ENCODE data around the gene BMP8B. TPM values are rescaled to one million over a fixed set of nuclear protein-coding genes. Genes with fewer than 3 reads are reported as not detected.

Gene BMP8B
- total RNA-seq, 1 experiment from 2014 or later, result 0.42 TPM

- H2AFZ ChIP-seq (ENCODE audit: low read length), result no peak overlapping the region
- H3K56ac ChIP-seq (ENCODE audit: insufficient read length, low read depth, low read length), result no peak overlapping the region
- Mint-ChIP-seq H3K27me3 (ENCODE audit: low read depth) (peaks cover 34% of the 10 kb centered on the region), H3K27ac (no peak overlapping the region), H3K4me3 (no peak overlapping the region), H3K36me3 (ENCODE audit: insufficient read depth in 1 of 3, low read depth in 3 of 3) (no peaks in the 10 kb centered on the region; a peak in 1 of 7 replicates), H3K9me3 (no peaks in the 10 kb centered on the region), H3K4me1 (peaks cover 0 to 7% of the 10 kb centered on the region in 2 experiments)
- H2BK12ac ChIP-seq (ENCODE audit: insufficient read length, low read depth, low read length), result no peak overlapping the region
- H2AK5ac ChIP-seq (ENCODE audit: insufficient read length, low read length), result no peak overlapping the region
- no peak overlapping the region for H3T11ph ChIP-seq (ENCODE audit: low read length)
- H2BK120ac ChIP-seq (ENCODE audit: low read depth, low read length, poor library complexity, severe bottlenecking), result no peak overlapping the region
- H3K4me2 ChIP-seq (ENCODE audit: insufficient read depth, insufficient read length, low read length), result no peak overlapping the region
- H3K79me2 ChIP-seq (ENCODE audit: insufficient read depth, low read length), result no peaks in the 10 kb centered on the region
- H3K27ac ChIP-seq (ENCODE audit: insufficient read length, low read depth, low read length), result no peak overlapping the region
- no peaks in the 10 kb centered on the region for H3K79me1 ChIP-seq (ENCODE audit: insufficient read depth, low read depth, low read length, poor library complexity, severe bottlenecking)
- no peak overlapping the region for H3K9ac ChIP-seq (ENCODE audit: extremely low read depth, insufficient read length, low read length)
- no CpG with 5 or more reads among the region's 22 CpGs for WGBS (ENCODE audit: extremely low coverage, insufficient read length, low lambda C conversion rate)
- DNase-seq, result no peak
- no peak overlapping the region for H3K14ac ChIP-seq (ENCODE audit: insufficient read depth, low read length)
- no peaks in the 10 kb centered on the region for H3K4me1 ChIP-seq (ENCODE audit: insufficient read depth, low read length)
- no peak overlapping the region for H4K8ac ChIP-seq (replicated peaks; ENCODE audit: insufficient read length, low read depth, low read length)
- H2BK20ac ChIP-seq (ENCODE audit: low read depth, low read length, poor library complexity, severe bottlenecking), result no peak overlapping the region
- H3K18ac ChIP-seq (ENCODE audit: insufficient read length, low read depth, low read length), result no peak overlapping the region
- H2BK5ac ChIP-seq (ENCODE audit: insufficient read length, low read length), result no peak overlapping the region
- H3K27me3 ChIP-seq (ENCODE audit: insufficient read depth, low read length), result no peaks in the 10 kb centered on the region
- H3K9me3 ChIP-seq (ENCODE audit: control insufficient read depth, low read depth, low read length), result no peaks in the 10 kb centered on the region
- H3K4ac ChIP-seq (ENCODE audit: low read depth, low read length), result no peak overlapping the region
- no peak overlapping the region for H3K23ac ChIP-seq (ENCODE audit: insufficient read length, low read depth, low read length)
- no peak overlapping the region for H4K5ac ChIP-seq (ENCODE audit: insufficient read length, low read depth, low read length)
- H4K20me1 ChIP-seq (ENCODE audit: control insufficient read depth, insufficient read depth, insufficient read length), result no peaks in the 10 kb centered on the region
- TF ChIP-seq, protein P1, sequence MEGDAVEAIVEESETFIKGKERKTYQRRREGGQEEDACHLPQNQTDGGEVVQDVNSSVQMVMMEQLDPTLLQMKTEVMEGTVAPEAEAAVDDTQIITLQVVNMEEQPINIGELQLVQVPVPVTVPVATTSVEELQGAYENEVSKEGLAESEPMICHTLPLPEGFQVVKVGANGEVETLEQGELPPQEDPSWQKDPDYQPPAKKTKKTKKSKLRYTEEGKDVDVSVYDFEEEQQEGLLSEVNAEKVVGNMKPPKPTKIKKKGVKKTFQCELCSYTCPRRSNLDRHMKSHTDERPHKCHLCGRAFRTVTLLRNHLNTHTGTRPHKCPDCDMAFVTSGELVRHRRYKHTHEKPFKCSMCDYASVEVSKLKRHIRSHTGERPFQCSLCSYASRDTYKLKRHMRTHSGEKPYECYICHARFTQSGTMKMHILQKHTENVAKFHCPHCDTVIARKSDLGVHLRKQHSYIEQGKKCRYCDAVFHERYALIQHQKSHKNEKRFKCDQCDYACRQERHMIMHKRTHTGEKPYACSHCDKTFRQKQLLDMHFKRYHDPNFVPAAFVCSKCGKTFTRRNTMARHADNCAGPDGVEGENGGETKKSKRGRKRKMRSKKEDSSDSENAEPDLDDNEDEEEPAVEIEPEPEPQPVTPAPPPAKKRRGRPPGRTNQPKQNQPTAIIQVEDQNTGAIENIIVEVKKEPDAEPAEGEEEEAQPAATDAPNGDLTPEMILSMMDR (conservative IDR thresholded peaks at IDR 0.05), result no peak
- H3K23me2 ChIP-seq (ENCODE audit: insufficient read length, low read depth, low read length, poor library complexity, severe bottlenecking), result no peaks in the 10 kb centered on the region
- no peak overlapping the region for H2BK15ac ChIP-seq (ENCODE audit: low read depth, low read length)
- H4K91ac ChIP-seq (ENCODE audit: insufficient read length, low read depth, low read length), result no peak overlapping the region
Observed at GRCh38 chr1:39819091-39819812, 30.6 kb upstream of the BMP8B start.

Data from H9 (cell line).